Measurements from ENCODE around the gene ALAS1.

DNA sequence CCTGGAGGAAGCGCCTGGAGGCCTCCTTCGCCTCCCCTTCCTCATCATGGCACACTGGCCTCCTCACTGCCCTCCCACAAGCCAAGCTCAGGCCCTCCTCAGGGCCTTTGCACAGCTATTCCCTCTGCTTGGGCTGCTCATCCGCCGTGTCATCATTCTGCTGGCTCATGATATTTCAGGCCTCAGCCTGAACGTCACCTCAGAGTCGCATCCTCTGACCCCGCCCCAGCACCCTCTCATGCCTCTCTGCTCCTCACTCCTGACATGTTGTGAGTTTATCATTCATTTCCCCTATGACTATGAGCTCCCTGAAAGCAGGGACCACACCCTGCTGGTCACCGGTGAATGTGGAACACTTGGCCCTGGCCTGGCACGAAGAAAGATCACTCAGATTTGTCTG lies 23.1 kb upstream of the ALAS1 start:
- no peak for TF ChIP-seq POLR2A (IDR thresholded peaks at IDR 0.05)
- TF ChIP-seq, protein P1, sequence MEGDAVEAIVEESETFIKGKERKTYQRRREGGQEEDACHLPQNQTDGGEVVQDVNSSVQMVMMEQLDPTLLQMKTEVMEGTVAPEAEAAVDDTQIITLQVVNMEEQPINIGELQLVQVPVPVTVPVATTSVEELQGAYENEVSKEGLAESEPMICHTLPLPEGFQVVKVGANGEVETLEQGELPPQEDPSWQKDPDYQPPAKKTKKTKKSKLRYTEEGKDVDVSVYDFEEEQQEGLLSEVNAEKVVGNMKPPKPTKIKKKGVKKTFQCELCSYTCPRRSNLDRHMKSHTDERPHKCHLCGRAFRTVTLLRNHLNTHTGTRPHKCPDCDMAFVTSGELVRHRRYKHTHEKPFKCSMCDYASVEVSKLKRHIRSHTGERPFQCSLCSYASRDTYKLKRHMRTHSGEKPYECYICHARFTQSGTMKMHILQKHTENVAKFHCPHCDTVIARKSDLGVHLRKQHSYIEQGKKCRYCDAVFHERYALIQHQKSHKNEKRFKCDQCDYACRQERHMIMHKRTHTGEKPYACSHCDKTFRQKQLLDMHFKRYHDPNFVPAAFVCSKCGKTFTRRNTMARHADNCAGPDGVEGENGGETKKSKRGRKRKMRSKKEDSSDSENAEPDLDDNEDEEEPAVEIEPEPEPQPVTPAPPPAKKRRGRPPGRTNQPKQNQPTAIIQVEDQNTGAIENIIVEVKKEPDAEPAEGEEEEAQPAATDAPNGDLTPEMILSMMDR (IDR thresholded peaks at IDR 0.05), result no peak

All from body of pancreas (tissue), 4 donors.